Fibroblast of skin of right biceps (primary cell): Measurements from ENCODE around the gene APBB1IP.
"Not testable (repeated sequence)": the region's sequence is repeated elsewhere in the genome, so short reads cannot be mapped to it uniquely, and the experiment has no call there.

ENCODE experiments used
- DNase-seq: peaks from one replicate; pipeline ENCODE4 v3.0.0-alpha.2; 2013

Gene APBB1IP

DNA sequence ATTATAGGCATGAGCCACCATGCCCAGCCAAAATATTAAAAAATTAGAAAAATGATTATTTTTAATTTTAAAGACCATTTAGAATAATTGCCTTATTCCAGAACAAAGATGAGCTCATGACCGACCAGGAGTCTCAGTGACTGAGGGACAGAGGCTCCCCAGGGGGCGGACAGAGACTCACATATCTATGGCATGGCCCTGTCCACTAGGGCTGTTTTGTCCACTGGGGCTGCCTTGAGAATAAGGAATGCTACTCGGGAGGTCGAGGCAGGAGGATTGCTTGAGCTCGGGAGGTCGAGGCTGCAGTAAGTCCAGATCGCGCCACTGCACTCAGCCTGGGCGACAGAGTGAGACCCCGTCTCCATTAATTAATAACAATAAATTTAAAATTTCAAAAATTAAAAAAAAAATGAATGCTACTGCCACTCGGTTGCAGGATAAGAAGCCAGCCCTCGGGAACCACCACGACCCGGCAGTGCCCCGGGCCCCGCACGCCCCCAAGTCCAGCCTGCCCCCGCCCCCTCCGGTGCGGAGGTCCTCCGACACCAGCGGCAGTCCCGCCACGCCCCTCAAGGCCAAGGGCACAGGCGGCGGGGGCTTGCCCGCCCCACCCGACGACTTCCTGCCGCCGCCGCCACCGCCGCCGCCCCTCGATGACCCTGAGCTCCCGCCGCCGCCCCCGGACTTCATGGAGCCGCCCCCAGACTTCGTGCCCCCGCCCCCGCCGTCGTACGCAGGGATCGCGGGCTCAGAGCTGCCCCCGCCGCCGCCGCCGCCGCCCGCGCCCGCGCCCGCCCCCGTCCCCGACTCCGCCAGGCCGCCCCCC lies 128.6 kb downstream of the APBB1IP start:
- no peak for DNase-seq

DNA sequence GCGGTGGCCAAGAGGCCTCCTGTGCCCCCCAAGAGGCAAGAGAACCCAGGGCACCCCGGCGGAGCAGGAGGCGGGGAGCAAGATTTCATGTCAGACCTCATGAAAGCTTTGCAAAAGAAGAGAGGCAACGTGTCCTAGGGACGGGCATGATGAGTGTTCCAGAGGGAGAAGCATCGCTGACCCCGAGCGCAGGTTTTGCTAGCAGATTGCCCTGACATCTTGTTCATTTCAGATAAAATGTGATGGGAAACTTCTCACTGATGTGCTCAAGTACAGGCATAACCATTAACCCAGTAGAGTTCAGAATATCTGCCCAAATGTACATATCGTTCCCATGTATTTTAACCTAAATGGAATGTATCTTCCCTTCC lies 129.2 kb downstream of the APBB1IP start:
- DNase-seq, result no peak

DNA sequence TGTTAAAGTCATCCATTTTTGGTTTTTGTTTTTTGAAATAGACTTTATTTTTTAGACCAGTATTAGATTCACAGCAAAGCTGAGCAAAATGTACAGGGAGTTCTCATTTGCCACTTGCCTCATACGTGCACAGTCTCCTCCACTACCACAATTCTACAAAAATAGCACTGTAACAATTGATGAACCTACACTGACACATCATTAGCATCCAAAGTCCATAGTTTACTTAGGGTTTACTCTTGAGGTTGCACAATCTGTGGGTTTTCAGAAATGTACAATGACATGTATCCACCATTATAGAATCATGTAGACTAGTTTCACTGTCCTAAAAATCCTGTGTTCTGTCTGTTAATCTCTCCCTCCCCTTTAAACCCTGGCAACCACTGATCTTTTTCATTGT lies 133.5 kb downstream of the APBB1IP start:
- no peak for DNase-seq

DNA sequence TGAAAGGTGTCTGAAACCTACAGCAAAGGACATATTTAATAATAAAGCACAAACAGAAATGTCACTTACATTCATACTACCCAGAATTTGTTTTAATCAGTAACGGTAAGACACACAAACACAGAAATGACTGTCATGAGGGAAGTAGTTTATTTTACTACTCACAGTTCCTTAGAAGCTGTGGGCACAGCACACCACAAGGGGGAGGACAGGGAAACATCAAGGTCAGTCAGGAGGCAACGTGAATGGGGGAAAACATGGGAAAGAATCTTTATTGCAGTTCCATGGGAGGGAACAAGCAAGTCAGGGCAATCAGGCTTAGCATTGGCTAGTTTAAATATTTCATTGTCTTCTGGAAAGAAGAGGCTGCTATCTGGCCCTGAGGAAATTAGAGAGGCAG lies 135.5 kb downstream of the APBB1IP start:
- no peak for DNase-seq

DNA sequence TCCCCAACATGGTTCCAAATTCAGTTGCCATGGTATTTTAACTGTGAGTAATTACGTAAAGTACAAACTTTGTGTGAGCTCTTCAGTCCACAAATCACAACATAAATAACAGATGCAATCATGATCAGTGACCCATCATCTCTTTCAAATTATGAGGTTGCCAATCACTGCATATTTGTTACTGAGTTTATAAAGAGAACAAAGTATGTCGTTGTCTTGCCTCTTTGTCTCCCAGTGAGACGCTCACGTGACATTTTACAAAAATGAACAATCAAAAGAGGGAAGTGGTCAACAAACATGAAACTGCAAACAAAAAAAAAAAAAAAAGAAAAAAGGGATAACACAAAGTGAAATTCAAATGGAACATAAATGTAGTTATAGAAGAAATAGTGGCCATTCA lies 136.6 kb downstream of the APBB1IP start:
- DNase-seq, result no peak

DNA sequence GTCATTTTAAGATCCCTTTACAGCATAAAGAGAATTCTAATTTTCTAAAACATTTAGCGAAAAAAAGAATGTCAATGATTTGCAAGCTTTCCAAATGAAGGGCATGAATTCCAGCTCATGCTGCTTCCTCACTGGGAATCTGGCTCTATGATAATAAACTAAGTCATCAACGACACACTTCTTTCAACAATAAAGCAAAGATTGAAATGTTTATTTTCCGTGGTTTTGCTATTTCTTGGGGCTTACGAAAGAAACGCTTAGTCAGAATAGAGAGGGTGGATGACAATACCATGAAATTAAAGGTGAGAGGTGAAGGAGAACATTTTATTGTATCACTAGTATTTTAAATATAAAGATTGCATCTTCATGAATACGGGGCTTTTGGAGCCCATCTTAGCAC lies 140.2 kb downstream of the APBB1IP start:
- not testable (repeated sequence) for DNase-seq

DNA sequence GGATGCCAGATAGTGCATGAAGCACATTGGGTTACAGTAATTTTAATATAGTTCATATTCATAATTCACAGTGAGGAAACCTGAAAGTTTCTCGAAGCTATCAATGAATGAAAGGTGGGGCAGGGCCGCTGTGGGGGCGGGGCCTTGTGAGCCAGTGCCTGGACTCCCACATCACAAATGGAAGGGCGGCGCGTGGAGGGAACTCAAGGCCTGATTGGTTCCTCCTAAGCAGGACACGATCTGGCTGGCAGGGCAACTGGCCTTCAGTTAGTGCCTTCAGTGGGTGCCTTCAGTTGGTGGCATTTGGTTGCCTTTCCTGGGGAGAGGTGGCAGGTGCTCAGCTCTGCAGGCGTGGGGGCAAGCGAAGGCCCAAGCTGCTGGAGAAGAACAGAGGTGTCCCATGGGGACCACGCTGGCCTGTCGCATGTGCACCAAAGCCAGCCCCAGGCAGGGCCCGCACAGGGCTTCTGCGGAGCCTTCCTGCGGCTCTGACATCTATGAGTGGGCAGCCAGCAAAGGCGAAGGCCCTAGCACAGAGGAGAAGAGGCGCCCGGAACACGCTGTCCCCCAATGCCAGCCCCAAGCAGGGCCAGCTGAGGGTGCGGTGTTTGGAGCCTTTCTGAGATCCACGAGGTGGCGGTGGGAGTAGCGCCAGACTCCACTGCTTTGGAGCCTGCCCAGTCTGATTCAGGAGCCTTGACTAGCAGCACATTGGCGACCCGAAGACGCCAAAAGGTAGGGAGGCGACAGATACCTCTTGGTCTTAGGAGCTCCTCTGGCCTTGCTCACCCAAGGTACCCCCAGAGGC lies 141.3 kb downstream of the APBB1IP start:
- no peak for DNase-seq

DNA sequence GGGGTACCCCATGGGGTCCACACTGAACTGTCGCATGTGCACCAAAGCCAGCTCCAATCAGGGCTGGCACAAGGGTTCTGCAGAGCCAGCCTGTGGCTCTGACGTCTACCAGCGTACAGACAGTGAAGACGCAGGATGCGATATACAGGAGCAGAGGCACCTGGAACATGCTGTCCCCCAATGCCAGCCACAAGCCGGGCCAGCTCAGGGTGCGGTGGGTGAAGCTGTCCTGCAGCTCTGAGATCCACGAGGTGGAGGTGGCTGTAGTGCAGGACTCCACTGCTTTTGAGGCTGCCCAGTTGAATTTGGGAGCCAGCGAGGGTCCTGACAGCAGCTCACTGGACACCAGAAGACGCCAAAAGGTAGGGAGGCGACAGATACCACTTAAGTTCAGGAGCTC lies 148.1 kb downstream of the APBB1IP start:
- no peak for DNase-seq

DNA sequence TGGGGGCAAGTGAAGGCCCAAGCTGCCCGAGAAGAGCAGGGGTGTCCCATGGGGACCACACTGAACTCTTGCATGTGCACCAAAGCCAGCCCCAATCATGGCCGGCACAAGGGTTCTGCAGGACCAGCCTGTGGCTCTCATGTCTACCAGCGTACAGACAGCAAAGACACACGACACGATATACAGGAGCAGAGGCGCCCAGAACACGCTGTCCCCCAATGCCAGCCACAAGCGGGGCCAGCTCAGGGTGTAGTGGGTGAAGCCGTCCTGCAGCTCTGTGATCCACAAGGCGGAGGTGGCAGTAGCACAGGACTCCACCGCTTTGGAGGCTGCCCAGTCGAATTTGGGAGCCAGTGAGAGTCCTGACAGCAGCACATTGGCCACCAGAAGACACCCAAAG lies 150.5 kb downstream of the APBB1IP start:
- DNase-seq, result no peak

DNA sequence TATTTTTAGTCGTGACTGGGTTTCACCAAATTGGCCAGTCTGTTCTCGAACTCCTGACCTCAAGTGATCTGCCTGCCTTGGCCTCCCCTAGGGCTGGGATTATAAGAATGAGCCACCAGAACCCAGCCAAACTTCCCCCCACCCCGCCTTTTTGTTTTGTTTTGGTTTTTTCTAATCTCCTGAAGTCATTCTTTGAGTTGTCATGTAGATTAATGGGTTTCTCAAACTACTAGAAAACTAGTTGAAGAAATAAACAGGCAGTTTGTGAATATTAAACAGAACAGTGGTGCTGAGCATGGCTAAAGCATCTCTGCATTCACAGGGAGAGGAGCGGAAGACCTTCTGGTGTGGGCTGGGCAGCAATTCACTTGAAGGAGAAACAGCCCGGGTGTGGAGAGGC lies 151.7 kb downstream of the APBB1IP start:
- not testable (repeated sequence) for DNase-seq

DNA sequence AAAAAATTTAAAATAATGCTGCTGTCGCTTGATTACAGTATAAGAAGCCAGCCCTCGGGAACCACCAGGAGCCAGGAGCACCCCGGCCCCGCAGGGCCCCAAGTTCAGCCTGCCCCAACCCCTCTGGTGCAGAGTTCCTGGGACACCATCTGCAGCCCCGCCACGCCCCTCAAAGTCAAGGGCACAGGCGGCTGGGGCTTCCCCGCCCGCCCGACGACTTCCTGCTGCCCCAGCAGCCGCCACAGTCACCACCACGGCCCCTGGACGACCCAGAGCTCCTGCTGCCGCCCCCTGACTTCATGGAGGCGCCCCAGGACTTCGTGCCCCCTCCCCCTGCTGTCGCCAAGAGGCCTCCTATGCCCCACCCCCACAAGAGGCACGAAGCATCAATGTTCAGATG lies 155.8 kb downstream of the APBB1IP start:
- DNase-seq, result no peak

DNA sequence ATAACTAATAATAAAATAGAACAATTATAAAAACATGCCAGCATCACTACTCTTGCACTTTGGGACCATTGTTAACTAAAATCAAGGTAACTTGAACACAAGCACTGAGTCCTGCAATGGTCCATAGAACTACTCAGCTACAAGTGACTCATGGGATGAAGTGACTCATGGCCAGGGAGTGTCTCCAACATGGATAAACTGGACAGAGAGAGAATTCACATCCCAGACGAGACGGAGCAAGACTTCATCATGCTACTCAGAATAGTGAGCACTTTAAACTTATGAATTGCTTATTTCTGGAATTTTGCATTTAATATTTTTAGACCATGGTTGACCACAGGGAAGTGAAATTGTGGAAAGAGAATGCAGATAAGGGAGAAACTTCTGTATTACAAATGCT lies 165.1 kb downstream of the APBB1IP start:
- DNase-seq, result peak; percentile 27

DNA sequence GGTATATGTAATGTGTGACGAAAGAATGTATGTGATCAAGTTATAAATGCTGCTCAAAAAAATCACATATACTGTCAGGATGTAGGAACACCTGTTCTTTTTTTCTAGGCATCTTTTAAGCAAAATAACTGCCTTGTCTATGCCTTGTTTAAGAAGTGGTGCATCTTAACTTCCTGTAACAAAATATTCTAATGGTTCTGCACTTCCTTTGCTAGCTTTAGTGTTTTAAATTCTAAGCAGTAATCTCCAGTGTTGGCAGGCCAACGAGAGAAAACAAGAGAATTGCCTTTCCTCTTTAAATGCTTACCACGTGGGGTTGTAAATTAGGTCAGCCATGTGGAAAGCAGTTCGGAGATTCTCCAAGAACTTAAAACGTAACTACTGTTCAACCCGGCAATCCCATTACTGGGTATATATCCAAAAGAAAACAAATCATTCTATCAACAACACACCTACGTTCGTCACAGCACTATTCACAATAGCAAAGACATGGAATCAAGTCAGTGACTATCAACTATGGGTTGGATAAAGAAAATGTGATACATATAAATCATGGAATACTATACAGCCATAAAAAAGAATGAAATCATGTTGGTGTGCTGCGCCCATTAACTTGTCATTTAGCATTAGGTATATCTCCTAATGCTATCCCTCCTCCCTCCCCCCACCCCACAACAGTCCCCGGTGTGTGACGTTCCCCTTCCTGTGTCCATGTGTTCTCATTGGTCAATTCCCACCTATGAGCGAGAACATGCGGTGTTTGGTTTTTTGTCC lies 166.4 kb downstream of the APBB1IP start:
- DNase-seq, result not testable (repeated sequence)

DNA sequence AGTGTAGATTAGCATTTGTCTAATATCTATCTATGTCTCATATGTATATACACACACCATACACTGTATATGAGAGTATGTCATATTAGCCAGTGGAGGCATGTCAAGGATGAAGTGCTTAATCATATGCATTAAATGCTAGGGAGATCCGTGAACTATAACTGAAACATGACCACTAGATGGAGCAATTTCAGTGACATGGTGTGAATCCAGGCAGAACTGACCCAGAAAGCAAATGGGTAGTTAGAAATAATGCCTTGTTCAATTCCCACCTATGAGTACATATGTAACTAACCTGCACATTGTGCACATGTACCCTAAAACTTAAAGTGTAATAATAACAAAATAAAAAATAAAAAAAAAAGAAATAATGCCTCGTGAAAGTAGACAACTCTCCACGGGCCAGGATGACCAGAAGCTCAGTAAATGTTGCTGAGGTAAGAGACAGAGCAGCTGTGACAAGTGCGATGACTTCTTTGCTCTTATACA lies 168.3 kb downstream of the APBB1IP start:
- DNase-seq, result not testable (repeated sequence)

DNA sequence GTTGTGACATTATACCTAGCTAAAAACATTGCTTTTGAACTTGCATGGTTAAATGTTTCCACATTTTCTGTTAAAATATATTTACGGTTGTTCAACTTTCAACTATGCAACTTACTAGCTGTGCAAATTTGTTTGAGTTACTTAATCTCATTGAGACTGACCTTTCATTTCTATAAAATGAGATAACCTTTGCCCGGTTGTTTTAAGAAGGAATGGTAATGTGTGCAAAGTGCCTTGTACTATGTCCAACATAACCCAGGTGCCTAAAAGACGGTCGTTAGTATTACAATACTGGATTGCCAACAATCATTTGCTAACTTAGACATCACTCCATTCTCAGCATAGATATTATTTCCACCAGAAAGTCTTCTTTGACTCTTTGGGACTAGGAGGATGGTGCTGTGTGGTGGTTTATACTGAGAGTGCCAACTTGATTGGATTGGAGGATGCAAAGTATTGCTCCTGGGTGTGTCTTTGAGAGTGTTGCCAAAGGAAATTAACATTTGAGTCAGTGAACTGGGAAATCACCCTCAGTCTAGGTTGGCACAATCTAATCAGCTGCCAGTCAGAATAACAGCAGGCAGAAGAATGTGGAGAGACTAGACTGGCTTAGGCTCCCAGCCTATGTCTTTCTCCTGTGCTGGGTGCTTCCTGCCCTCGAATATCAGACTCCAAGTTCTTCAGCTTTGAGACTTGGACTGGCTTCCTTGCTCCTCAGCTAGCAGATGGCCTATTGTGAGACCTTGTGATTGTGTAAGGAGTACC lies 174.2 kb downstream of the APBB1IP start:
- no peak for DNase-seq
